Glutamatergic neuron (in vitro differentiated cells): ENCODE data around the gene CYP4X1. TPM values are rescaled to one million over a fixed set of nuclear protein-coding genes. Genes with fewer than 3 reads are reported as not detected.
"Not testable (repeated sequence)": the region's sequence is repeated elsewhere in the genome, so short reads cannot be mapped to it uniquely, and the experiment has no call there.

ENCODE experiments used
- DNase-seq: peaks from one replicate; pipeline ENCODE4 v3.0.0; 2022
- H3K27ac Mint-ChIP-seq: one replicate; pipeline ENCODE4 v1.8.0; 2020; ENCODE audit warnings: mild to moderate bottlenecking, mixed read lengths, inconsistent platforms; ENCODE audit not compliant: unreplicated experiment
- H3K27me3 Mint-ChIP-seq: one replicate; pipeline ENCODE4 v1.8.0; 2020; ENCODE audit warnings: mild to moderate bottlenecking, moderate library complexity, mixed read lengths, inconsistent platforms; ENCODE audit not compliant: unreplicated experiment
- H3K36me3 Mint-ChIP-seq: one replicate; pipeline ENCODE4 v1.8.0; 2020; ENCODE audit warnings: mild to moderate bottlenecking, mixed read lengths, inconsistent platforms; ENCODE audit not compliant: unreplicated experiment
- H3K4me1 Mint-ChIP-seq: one replicate; pipeline ENCODE4 v1.8.0; 2020; ENCODE audit warnings: mild to moderate bottlenecking, low read depth, mixed read lengths, inconsistent platforms; ENCODE audit not compliant: unreplicated experiment
- H3K4me3 Mint-ChIP-seq: one replicate; pipeline ENCODE4 v1.8.0; 2020; ENCODE audit warnings: mild to moderate bottlenecking, mixed read lengths, inconsistent platforms; ENCODE audit not compliant: unreplicated experiment
- H3K9me3 Mint-ChIP-seq: one replicate; pipeline ENCODE4 v1.8.0; 2020; ENCODE audit warnings: mild to moderate bottlenecking, moderate library complexity, mixed read lengths, inconsistent platforms; ENCODE audit not compliant: unreplicated experiment
- total RNA-seq: library from RNA; stranded (reverse); fragmentation: NEBNext Ultra II Directional; extraction: Animal tissue kit (Norgen Biotek cat#: 25700); gene quantifications from one replicate; pipeline ENCODE4 v1.2.1, GENCODE V29; 2021; ENCODE audit not compliant: unreplicated experiment
- TF ChIP-seq, protein P1 (sequence below): fragments of 200-600 bp; sonication (generic); IDR thresholded peaks from one replicate; pipeline ENCODE4 v1.5.0; 2021; ENCODE audit not compliant: partially characterized antibody, unreplicated experiment

The CYP4X1 gene
- total RNA-seq, 1 donor from 2014 or later: 0.81 TPM

- H3K4me3 Mint-ChIP-seq, H3K27ac Mint-ChIP-seq: not testable (repeated sequence)
These were observed 65.9 kb downstream of the CYP4X1 start for GRCh38 chr1:47089356-47089755.

GRCh38 chr1:47091476-47091875 is 68.0 kb downstream of the CYP4X1 start:
- H3K4me1 Mint-ChIP-seq, H3K4me3 Mint-ChIP-seq, H3K27ac Mint-ChIP-seq, H3K27me3 Mint-ChIP-seq, H3K36me3 Mint-ChIP-seq, H3K9me3 Mint-ChIP-seq, DNase-seq: not testable (repeated sequence)
- TF ChIP-seq, protein P1, sequence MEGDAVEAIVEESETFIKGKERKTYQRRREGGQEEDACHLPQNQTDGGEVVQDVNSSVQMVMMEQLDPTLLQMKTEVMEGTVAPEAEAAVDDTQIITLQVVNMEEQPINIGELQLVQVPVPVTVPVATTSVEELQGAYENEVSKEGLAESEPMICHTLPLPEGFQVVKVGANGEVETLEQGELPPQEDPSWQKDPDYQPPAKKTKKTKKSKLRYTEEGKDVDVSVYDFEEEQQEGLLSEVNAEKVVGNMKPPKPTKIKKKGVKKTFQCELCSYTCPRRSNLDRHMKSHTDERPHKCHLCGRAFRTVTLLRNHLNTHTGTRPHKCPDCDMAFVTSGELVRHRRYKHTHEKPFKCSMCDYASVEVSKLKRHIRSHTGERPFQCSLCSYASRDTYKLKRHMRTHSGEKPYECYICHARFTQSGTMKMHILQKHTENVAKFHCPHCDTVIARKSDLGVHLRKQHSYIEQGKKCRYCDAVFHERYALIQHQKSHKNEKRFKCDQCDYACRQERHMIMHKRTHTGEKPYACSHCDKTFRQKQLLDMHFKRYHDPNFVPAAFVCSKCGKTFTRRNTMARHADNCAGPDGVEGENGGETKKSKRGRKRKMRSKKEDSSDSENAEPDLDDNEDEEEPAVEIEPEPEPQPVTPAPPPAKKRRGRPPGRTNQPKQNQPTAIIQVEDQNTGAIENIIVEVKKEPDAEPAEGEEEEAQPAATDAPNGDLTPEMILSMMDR: peak; percentile 58

More at GRCh38 chr1:47089356-47089755, 65.9 kb downstream of the CYP4X1 start:
- TF ChIP-seq, protein P1: peak; percentile 76
- peak; percentile 34 for DNase-seq
- not testable (repeated sequence) for H3K4me1 Mint-ChIP-seq, H3K36me3 Mint-ChIP-seq, H3K9me3 Mint-ChIP-seq, H3K27me3 Mint-ChIP-seq

Other genes with a start within 250 kb of the CYP4X1 start
- not detected for gene CYP4B1, start 224.6 kb upstream of the CYP4X1 start, total RNA-seq
- 0.71 TPM for gene CYP4A11, start 82.2 kb upstream of the CYP4X1 start, total RNA-seq
- not detected for gene CYP4Z1, start 43.6 kb downstream of the CYP4X1 start, total RNA-seq
- 0.17 TPM for gene CYP4A22, start 113.8 kb downstream of the CYP4X1 start, total RNA-seq
- gene PDZK1IP1, start 166.4 kb downstream of the CYP4X1 start, total RNA-seq: not detected
- gene TAL1, start 208.6 kb downstream of the CYP4X1 start, total RNA-seq: 2.1 TPM